ENCODE data around the gene TEX28. TPM values are rescaled to one million over a fixed set of nuclear protein-coding genes. Genes with fewer than 3 reads are reported as not detected.
"Not testable (repeated sequence)": the region's sequence is repeated elsewhere in the genome, so short reads cannot be mapped to it uniquely, and the experiment has no call there.

Gene TEX28, protein sequence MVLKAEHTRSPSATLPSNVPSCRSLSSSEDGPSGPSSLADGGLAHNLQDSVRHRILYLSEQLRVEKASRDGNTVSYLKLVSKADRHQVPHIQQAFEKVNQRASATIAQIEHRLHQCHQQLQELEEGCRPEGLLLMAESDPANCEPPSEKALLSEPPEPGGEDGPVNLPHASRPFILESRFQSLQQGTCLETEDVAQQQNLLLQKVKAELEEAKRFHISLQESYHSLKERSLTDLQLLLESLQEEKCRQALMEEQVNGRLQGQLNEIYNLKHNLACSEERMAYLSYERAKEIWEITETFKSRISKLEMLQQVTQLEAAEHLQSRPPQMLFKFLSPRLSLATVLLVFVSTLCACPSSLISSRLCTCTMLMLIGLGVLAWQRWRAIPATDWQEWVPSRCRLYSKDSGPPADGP
- not detected for total RNA-seq

GRCh38 chrX:154294791-154295574, at the start of gene TEX28:
Gene TEX28 (minus strand): TSS chrX:154295124. CDS start chrX:154292117, 3,007 bp downstream.
- Histone ChIP-seq H3K36me3 (no peaks in the 10 kb centered on the region), H3K27ac (no peak within 1 kb of the TSS), H3K27me3 (no peaks in the 10 kb centered on the region), H3K4me3 (no peak within 1 kb of the TSS), H3K9me3 (no peaks in the 10 kb centered on the region), H3K4me1 (no peaks in the 10 kb centered on the region)
- TF ChIP-seq POLR2A (IDR thresholded peaks at IDR 0.05) (no peak), POLR2AphosphoS5 (IDR thresholded peaks at IDR 0.05; ENCODE audit: insufficient read depth in 1 of 2, low read depth in 1 of 2) (no peak)
- TF ChIP-seq, protein P1, sequence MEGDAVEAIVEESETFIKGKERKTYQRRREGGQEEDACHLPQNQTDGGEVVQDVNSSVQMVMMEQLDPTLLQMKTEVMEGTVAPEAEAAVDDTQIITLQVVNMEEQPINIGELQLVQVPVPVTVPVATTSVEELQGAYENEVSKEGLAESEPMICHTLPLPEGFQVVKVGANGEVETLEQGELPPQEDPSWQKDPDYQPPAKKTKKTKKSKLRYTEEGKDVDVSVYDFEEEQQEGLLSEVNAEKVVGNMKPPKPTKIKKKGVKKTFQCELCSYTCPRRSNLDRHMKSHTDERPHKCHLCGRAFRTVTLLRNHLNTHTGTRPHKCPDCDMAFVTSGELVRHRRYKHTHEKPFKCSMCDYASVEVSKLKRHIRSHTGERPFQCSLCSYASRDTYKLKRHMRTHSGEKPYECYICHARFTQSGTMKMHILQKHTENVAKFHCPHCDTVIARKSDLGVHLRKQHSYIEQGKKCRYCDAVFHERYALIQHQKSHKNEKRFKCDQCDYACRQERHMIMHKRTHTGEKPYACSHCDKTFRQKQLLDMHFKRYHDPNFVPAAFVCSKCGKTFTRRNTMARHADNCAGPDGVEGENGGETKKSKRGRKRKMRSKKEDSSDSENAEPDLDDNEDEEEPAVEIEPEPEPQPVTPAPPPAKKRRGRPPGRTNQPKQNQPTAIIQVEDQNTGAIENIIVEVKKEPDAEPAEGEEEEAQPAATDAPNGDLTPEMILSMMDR (IDR thresholded peaks at IDR 0.05) = no peak
- intact Hi-C loops (cut with DNase I) = no loop called here
- no peak for DNase-seq (ENCODE audit: extremely low spot score in 2 of 2)

DNA sequence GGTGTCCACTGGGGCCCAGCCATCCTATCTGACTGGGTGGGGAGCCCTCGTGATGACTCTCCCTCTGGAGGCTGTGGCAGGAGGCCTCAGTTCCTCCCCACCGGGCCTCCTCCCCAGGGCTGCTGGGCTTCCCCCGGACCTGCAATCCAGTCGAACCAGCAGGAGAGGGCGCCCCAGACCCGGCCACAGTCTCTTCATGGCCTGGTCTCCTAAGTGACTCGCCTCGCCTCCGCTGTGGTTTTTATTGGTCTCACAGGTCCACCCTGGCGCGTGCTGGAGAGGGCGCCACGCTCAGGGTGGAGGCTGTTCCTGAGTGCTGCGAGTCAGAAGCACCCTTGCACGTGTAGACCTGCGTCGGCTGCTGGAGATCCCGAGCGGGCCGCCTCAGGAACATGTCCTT, 48.7 kb upstream of the TEX28 start:
- H3K9me3 ChIP-seq; DNase-seq (ENCODE audit: extremely low spot score in 2 of 2); H3K4me1 ChIP-seq; H3K27ac ChIP-seq; H3K36me3 ChIP-seq; H3K4me3 ChIP-seq; H3K27me3 ChIP-seq; intact Hi-C loops (cut with DNase I): not testable (repeated sequence)

DNA sequence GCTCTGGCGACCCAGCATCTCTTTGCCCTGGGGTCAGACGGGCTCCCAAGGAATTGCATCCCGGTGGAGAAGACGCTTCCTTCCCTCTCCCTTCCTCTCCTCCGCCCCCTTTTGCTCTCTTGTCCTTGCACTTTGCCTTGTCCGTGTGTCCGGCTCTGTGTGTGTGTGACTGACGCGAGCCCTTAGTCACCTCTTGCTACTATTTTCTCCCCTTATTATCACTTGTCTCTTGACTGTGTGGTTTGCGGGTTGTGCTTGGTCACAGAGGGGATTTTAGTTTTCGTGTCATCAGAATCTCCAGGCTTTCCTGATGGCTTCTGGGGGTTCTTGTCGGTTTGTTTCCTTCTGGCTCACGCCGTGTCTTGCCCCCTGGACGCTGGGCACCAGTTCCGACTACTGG, 48.1 kb upstream of the TEX28 start:
- H3K36me3 ChIP-seq; H3K27me3 ChIP-seq; H3K27ac ChIP-seq; H3K4me3 ChIP-seq; DNase-seq (ENCODE audit: extremely low spot score in 2 of 2); intact Hi-C loops (cut with DNase I); H3K9me3 ChIP-seq; H3K4me1 ChIP-seq: not testable (repeated sequence)

GRCh38 chrX:154341399-154342298, 46.7 kb upstream of the TEX28 start:
- intact Hi-C loops (cut with DNase I); H3K9me3 ChIP-seq; DNase-seq (ENCODE audit: extremely low spot score in 2 of 2); H3K36me3 ChIP-seq; H3K4me1 ChIP-seq; H3K27me3 ChIP-seq; H3K27ac ChIP-seq; H3K4me3 ChIP-seq: not testable (repeated sequence)

DNA sequence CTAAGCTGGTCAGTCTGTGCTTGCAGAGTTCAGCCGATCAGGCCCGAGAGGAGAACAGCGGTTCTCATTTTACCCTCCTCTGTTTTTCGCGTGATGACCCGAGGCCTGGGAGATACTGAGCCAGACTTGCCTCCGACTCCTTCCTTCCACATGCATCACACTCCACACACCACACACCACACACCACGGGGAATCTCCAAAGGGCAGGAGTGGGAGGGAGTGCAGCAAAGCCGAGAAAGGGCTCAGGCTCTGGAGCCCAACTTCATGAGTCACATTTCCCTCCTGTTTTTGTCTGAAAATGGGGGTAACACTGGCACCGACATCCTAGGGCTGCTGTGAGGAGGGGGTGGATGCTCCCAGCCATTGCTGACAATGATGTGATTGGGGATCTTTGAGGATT, 39.6 kb upstream of the TEX28 start:
- intact Hi-C loops (cut with DNase I) = no loop called here
- no peak for TF ChIP-seq POLR2A (IDR thresholded peaks at IDR 0.05)
- TF ChIP-seq POLR2AphosphoS5 (IDR thresholded peaks at IDR 0.05; ENCODE audit: insufficient read depth in 1 of 2, low read depth in 1 of 2) = no peak
- TF ChIP-seq, protein P1 (IDR thresholded peaks at IDR 0.05) = no peak

DNA sequence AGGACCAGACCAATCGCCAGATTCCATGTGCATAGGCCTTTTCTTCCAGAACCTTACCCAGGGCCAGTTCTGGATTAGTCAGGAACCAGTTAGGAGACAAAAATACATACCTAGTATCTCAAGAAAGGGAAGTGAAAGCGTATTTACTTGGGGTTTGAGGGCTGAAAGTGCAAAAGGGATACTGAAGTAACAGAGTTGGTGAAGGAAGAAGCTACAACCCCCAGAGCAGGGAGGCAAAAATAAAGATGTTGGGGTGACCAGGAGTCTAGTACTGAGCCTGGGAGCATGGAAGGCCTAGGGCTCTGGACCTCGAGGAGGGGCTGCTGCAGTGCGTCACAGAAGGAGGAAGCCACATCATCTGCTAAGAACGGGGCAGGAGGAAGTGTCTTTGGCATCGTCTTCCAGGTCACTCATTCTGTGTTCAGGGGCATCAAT, 38.9 kb upstream of the TEX28 start:
- Histone ChIP-seq H3K27ac (no peak overlapping the region), H3K9me3 (no peaks in the 10 kb centered on the region), H3K4me3 (no peak overlapping the region), H3K36me3 (no peaks in the 10 kb centered on the region), H3K27me3 (no peaks in the 10 kb centered on the region), H3K4me1 (no peaks in the 10 kb centered on the region)
- intact Hi-C loops (cut with DNase I) = no loop called here
- DNase-seq (ENCODE audit: extremely low spot score in 2 of 2) = no peak
- TF ChIP-seq, protein P1 (IDR thresholded peaks at IDR 0.05) = no peak
- TF ChIP-seq POLR2AphosphoS5 (IDR thresholded peaks at IDR 0.05; ENCODE audit: insufficient read depth in 1 of 2, low read depth in 1 of 2) (no peak), POLR2A (IDR thresholded peaks at IDR 0.05) (no peak)

More for the DNA sequence above, 39.6 kb upstream of the TEX28 start:
- H3K9me3 ChIP-seq = no peaks in the 10 kb centered on the region
- H3K4me3 ChIP-seq = no peak overlapping the region
- H3K27me3 ChIP-seq = no peaks in the 10 kb centered on the region
- no peak overlapping the region for H3K27ac ChIP-seq
- no peaks in the 10 kb centered on the region for H3K36me3 ChIP-seq
- no peak for DNase-seq (ENCODE audit: extremely low spot score in 2 of 2)
- no peaks in the 10 kb centered on the region for H3K4me1 ChIP-seq

All from vagina (tissue), 2 donors.